HG02840 (cell line): ENCODE results near the gene AMBRA1.

Experiments used
- ATAC-seq: cut with Tn5 transposase; IDR thresholded peaks from one replicate; pipeline ENCODE4 v1.9.1; 2021; ENCODE audit warnings: mild to moderate bottlenecking, moderate library complexity, moderate number of reproducible peaks; ENCODE audit not compliant: unreplicated experiment, low FRiP score

The AMBRA1 gene

GRCh38 chr11:46617134-46617971 is 23.5 kb upstream of the AMBRA1 start, which contains the start of the genes ATG13 and HARBI1:
Gene ATG13, plus strand, starts transcription at chr11:46617553. Its CDS starts 26,739 bp downstream, at chr11:46644292.
Gene HARBI1, minus strand, starts transcription at chr11:46617227. Its CDS starts 990 bp downstream, at chr11:46616237.
- ATAC-seq = peak; percentile 93

DNA sequence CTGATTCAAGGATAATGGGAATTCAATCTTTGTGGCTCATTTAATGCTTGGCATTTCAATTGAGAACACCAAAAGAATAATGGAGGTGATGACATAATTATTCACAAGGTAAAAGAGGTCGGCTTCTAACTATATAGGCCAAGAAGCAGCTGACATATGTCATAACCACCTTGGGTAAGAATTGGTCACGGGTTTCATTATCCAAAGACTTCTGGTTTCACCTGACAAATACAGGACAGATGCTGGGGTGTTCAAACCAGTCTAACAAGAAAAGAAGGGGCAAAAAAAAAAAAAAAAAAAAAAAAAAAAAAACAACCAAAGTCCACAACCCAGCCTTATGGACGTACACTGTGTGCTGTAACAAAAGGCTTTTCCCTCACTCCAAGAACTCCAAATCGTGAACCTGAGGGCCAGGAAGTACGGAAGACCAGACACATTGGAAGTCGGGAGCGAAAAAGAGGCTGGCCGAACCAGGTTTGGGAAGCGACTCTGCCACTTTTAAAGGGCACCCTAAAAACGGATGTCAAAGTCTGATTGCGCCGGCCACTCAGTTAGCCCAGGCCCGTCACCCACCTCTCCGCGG is 22.8 kb upstream of the AMBRA1 start:
- ATAC-seq = no peak

GRCh38 chr11:46615756-46616155 is 21.9 kb upstream of the AMBRA1 start:
- ATAC-seq = no peak

GRCh38 chr11:46612326-46612725 is 18.5 kb upstream of the AMBRA1 start:
- no peak for ATAC-seq

GRCh38 chr11:46611526-46612304 is 17.9 kb upstream of the AMBRA1 start:
- ATAC-seq = no peak

DNA sequence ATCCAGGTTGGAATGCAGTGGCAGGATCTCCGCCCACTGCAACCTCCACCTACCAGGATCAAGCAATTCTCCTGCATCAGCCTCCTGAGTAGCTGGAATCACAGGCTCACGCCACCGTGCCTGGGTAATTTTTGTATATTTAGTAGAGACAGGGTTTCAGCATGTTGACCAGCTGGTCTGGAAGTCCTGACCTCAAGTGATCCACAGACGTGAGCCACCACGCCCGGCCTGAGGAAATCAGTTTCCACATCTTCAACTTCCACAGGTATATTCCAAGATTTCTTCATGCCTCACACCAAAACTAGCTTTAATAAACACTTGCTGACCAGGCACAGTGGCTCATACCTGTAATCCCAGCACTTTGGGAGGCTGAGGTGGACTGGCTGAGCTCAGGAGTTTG is 15.6 kb upstream of the AMBRA1 start:
- no peak for ATAC-seq

DNA sequence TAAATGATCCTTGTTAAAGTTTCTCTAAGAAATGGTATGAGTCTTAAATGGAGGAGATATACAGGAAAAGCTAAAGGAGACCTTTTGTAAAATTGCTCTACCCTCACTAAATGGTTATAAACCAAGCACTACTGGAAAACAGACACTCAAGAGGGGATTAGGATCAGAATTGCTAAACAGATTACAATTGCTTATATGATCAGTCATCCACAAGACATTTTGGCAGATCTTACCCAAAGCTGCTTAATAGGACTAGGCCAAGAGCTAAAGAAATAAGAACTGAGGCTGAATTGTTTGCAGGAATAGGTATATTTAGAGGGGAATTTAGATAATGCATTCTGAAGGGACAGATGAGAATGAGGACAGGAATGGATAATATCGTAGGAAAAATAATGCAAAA is 13.7 kb upstream of the AMBRA1 start:
- no peak for ATAC-seq

- ATAC-seq = no peak
These were observed 11.0 kb upstream of the AMBRA1 start for GRCh38 chr11:46604796-46605195.

DNA sequence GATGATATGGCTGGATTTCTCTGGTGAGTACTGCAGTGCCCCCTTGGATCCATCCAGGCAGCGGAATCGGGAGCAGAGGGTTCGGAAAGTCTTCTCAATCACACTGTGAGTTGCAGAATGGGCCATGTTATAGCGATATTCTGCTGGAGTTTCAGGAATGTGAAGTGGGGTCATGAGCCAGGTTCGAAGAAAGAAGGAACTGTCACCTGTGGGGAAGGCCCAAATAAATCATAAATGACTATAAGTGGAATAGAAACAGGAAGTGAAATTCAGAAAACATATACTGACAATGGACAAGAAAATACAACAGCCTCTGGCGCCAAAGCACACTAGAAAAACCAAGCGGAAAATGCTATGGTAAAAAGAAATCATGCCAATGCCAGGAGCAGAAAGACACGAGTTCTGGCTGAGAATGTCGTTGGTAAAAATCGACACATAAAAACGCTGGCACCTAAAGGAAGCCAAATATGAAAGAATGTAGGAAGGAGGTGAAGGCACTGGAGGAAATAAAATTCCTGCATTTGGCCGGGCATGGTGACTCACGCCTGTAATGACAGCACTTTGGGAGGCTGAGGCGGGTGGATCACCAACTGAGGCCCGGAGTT is 10.0 kb upstream of the AMBRA1 start:
- ATAC-seq = no peak

DNA sequence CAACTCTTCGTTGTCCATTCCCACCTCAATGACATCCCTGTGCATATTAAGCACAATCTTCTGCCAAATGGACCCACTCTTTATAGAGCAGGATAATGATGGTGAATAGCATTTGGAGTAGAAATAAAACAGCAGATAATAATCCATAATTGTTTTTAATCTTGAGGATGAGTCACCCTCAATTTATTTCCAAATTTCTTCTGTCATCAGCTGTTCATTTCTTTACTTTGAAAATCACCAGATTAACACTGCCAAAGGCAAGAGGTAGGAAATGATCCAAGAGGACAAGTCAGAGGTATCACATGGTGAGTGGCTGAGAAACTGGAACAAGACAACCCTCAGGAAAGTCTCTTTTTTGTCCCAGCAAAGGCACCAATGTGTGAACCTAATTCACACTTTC is 7.3 kb upstream of the AMBRA1 start:
- ATAC-seq = no peak

- no peak for ATAC-seq
These were observed 6.6 kb upstream of the AMBRA1 start for GRCh38 chr11:46600194-46600960.

- ATAC-seq = no peak
These were observed 5.7 kb upstream of the AMBRA1 start for GRCh38 chr11:46599340-46600193.

DNA sequence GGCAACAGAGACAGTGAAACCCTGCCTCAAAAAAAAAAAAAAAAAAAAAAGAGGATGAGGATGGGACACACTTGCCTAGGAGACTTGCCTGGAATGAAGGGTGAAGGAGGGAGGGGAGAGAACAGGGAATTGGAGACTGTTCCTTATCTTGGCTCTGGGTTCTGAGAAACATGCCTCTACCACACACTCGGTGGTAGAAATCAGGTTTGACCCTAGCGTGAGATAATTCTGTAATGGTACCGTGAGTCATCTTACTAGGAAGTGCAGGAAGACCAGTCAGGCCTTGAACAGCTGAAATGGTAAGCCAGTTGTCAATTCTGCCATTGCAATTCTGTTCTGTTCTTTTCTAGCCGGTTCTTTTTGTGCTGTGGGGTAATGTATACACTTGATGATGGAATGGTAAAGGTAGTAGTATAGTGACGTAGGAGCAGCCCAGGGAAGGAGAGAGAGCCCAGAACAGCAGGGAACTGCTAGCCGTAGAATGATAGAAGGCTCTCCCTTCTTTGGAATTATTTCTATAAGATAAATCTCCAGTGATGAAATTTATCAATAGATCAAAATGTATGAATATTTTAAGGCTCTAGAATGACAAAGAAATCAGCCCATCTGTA is 3.9 kb upstream of the AMBRA1 start:
- no peak for ATAC-seq

DNA sequence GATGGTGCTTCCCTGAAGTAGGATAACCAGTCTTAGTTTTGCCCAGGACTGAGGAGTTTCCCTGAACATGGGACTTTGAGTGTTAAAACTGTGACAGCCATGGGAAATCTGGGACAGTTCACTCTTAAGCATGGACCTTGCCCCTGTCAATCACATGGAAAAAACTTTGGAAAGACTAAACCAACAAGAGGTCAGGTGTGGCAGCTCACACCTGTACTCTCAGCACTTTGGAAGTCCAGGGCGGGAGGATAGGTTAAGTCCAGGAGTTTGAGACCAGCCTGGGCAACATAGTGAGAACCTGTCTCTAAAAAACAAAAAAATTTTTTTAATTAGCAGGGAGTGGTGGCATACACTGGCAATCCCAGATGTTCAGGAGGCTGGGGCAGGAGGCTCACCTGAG is 3.3 kb upstream of the AMBRA1 start:
- ATAC-seq = no peak

GRCh38 chr11:46594785-46595184 is 962 bp upstream of the AMBRA1 start:
- no peak for ATAC-seq

- no peak for ATAC-seq
These were observed 514 bp upstream of the AMBRA1 start for GRCh38 chr11:46594374-46594700.

GRCh38 chr11:46590740-46591605 is 2.9 kb downstream of the AMBRA1 start:
- ATAC-seq = no peak

GRCh38 chr11:46588915-46589314 is 4.9 kb downstream of the AMBRA1 start:
- no peak for ATAC-seq
